NCI-H82 (cell line): ENCODE data around the gene BCAS3.

Experiments
- DNase-seq: peaks from one replicate; lab custom pipeline; 2025; lab: John Stamatoyannopoulos, UW

BCAS3 gene

GRCh38 chr17:61316633-61317032 lies 639.0 kb downstream of the BCAS3 start:
- DNase-seq, result no peak

GRCh38 chr17:61317779-61318178 lies 640.1 kb downstream of the BCAS3 start:
- peak; percentile 40 for DNase-seq

- no peak for DNase-seq
Observed at GRCh38 chr17:61318684-61319098, 641.0 kb downstream of the BCAS3 start.

- no peak for DNase-seq
Observed at GRCh38 chr17:61321344-61321743, 643.7 kb downstream of the BCAS3 start.

- DNase-seq, result no peak
Observed at GRCh38 chr17:61322325-61323002, 644.8 kb downstream of the BCAS3 start.

GRCh38 chr17:61323003-61323908 lies 645.6 kb downstream of the BCAS3 start:
- no peak for DNase-seq

GRCh38 chr17:61323909-61324868 lies 646.5 kb downstream of the BCAS3 start:
- no peak for DNase-seq

- DNase-seq, result no peak
Observed at GRCh38 chr17:61324950-61325349, 647.3 kb downstream of the BCAS3 start.

- DNase-seq, result peak; percentile 51
Observed at GRCh38 chr17:61325382-61326073, 647.9 kb downstream of the BCAS3 start.

- DNase-seq, result no peak
Observed at GRCh38 chr17:61326330-61326729, 648.7 kb downstream of the BCAS3 start.

GRCh38 chr17:61328351-61328750 lies 650.7 kb downstream of the BCAS3 start:
- DNase-seq, result no peak

GRCh38 chr17:61330174-61331150 lies 652.8 kb downstream of the BCAS3 start:
- no peak for DNase-seq

- no peak for DNase-seq
Observed at GRCh38 chr17:61331178-61331577, 653.5 kb downstream of the BCAS3 start.

GRCh38 chr17:61331886-61332285 lies 654.2 kb downstream of the BCAS3 start:
- DNase-seq, result no peak

- DNase-seq, result no peak
Observed at GRCh38 chr17:61333136-61333535, 655.5 kb downstream of the BCAS3 start.

GRCh38 chr17:61334673-61335072 lies 657.0 kb downstream of the BCAS3 start:
- no peak for DNase-seq

GRCh38 chr17:61335105-61335844 lies 657.6 kb downstream of the BCAS3 start:
- no peak for DNase-seq

- peak; percentile 95 for DNase-seq
Observed at GRCh38 chr17:61335845-61336655, 658.4 kb downstream of the BCAS3 start.

- DNase-seq, result no peak
Observed at GRCh38 chr17:61337290-61337689, 659.6 kb downstream of the BCAS3 start.
